ENCODE data around the gene PAN2.

DNA sequence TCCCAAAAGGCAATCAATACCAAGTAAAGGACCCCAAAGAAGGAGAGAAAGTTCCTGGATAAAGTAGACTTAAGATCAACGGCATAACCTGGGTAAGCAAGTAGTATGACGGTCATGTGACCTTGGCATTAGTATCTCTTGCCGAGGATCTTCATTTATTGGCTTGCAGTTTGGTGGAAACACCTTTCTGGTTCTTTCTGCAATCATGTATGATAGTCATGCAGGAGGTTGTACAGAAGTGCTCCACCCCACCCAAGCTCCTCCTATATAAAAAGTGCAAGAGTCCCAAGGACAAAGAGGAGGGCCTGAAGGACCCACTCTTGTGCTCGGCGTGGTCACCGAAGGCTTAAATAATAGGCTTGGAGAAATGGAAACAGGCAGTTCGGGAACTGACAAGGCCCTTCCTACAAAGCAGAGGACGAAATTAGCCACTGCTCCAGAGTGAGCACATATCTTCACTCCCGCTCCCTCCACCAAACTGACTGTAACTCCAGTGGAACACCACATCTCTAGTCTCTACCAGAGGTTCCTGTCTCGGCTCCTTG is 34.4 kb downstream of the PAN2 start:
- TF ChIP-seq CTCF (IDR thresholded peaks at IDR 0.05) (no peak), POLR2A (IDR thresholded peaks at IDR 0.05) (no peak)

Data from thyroid gland (tissue), 4 donors.